Activated CD4-positive, alpha-beta T cell treated with anti-CD3 and anti-CD28 coated beads, Interleukin-2, Interleukin-6, amounts not matched to agents 100 ng/mL and 50 ng/mL, durations not matched to agents 16 hours and 8 hours (primary cell): Measurements from ENCODE around the gene PYROXD2.

Experiments
- DNase-seq: peaks from one replicate; pipeline ENCODE4 v3.0.0-alpha.2; 2020

PYROXD2 gene

GRCh38 chr10:98414932-98415730 is at the start of gene PYROXD2:
Gene PYROXD2, minus strand, starts transcription at chr10:98415182. Its CDS starts 47 bp downstream, at chr10:98415135.
- DNase-seq = peak; percentile 49

GRCh38 chr10:98463976-98464754 is 49.2 kb upstream of the PYROXD2 start:
- DNase-seq = no peak

GRCh38 chr10:98463016-98463415 is 48.0 kb upstream of the PYROXD2 start:
- DNase-seq = no peak

GRCh38 chr10:98461500-98461842 is 46.5 kb upstream of the PYROXD2 start:
- DNase-seq = no peak

GRCh38 chr10:98460837-98461499 is 46.0 kb upstream of the PYROXD2 start:
- no peak for DNase-seq

- no peak for DNase-seq
Observed at GRCh38 chr10:98458809-98459784, 44.1 kb upstream of the PYROXD2 start.

- no peak for DNase-seq
Observed at GRCh38 chr10:98457721-98458120, 42.7 kb upstream of the PYROXD2 start.

- DNase-seq = no peak
Observed at GRCh38 chr10:98456686-98457482, 41.9 kb upstream of the PYROXD2 start.

GRCh38 chr10:98456043-98456570 is 41.1 kb upstream of the PYROXD2 start:
- no peak for DNase-seq

- no peak for DNase-seq
Observed at GRCh38 chr10:98453729-98454128, 38.7 kb upstream of the PYROXD2 start.

GRCh38 chr10:98450618-98451017 is 35.6 kb upstream of the PYROXD2 start:
- DNase-seq = no peak

- no peak for DNase-seq
Observed at GRCh38 chr10:98449287-98449686, 34.3 kb upstream of the PYROXD2 start.

GRCh38 chr10:98446661-98447221 is 31.8 kb upstream of the PYROXD2 start, which contains the start of gene HPS1:
Gene HPS1, minus strand, starts transcription at chr10:98446935. Its CDS starts 3,695 bp downstream, at chr10:98443240.
- peak; percentile 90 for DNase-seq

GRCh38 chr10:98446151-98446660 is 31.2 kb upstream of the PYROXD2 start:
- peak; percentile 44 for DNase-seq

GRCh38 chr10:98445200-98445812 is 30.3 kb upstream of the PYROXD2 start:
- no peak for DNase-seq

- no peak for DNase-seq
Observed at GRCh38 chr10:98444314-98445006, 29.5 kb upstream of the PYROXD2 start.

GRCh38 chr10:98438715-98439114 is 23.7 kb upstream of the PYROXD2 start:
- no peak for DNase-seq

- DNase-seq = no peak
Observed at GRCh38 chr10:98436704-98437103, 21.7 kb upstream of the PYROXD2 start.

GRCh38 chr10:98435178-98435577 is 20.2 kb upstream of the PYROXD2 start:
- DNase-seq = no peak
